ENCODE results near the gene RTL5. TPM values are rescaled to one million over a fixed set of nuclear protein-coding genes. Genes with fewer than 3 reads are reported as not detected.

The RTL5 gene
- total RNA-seq, 4 donors from 2014 or later, result 3.6 to 6.6 (median 5.9) TPM

Other genes starting within 250 kb of the RTL5 start
- gene NHSL2, start 221.1 kb downstream of the RTL5 start, total RNA-seq, result 10 to 100 TPM in 1 of 4 donors, 1 to 10 TPM in 3; 5.5 to 11.7 (median 7.2) TPM
- gene PIN4, start 49.8 kb upstream of the RTL5 start, total RNA-seq, result 10 to 100 TPM in 3 of 4 donors, 1 to 10 TPM in 1; 6.2 to 12.6 (median 11.2) TPM
- under 1 TPM in 1 of 4 donors, not detected in 3; 0.13 TPM for gene ERCC6L, start 107.1 kb upstream of the RTL5 start, total RNA-seq
- gene RPS4X, start 145.3 kb upstream of the RTL5 start, total RNA-seq, result 1,000 to 10,000 TPM in 1 of 4 donors, 100 to 1,000 TPM in 3; 602 to 1,253 (median 805) TPM
- 10 to 100 TPM in 2 of 4 donors, 1 to 10 TPM in 2; 5.5 to 29.9 (median 17.5) TPM for gene CITED1, start 174.0 kb upstream of the RTL5 start, total RNA-seq

Measured in thyroid gland (tissue), 4 donors.